NCI-H82 treated with DMSO at 0.1 percent for 48 hours (cell line): Measurements from ENCODE around the gene HECTD3.
A peak's percentile ranks its signal among the peaks of the same experiment; 100 is the strongest.
"Not testable (repeated sequence)": the region's sequence is repeated elsewhere in the genome, so short reads cannot be mapped to it uniquely, and the experiment has no call there.

Experiments used
- DNase-seq: peaks from one replicate; lab custom pipeline; 2025; ENCODE audit not compliant: unreplicated experiment; lab: John Stamatoyannopoulos, UW

The HECTD3 gene

GRCh38 chr1:45014321-45015028, 3.4 kb upstream of the HECTD3 start:
- DNase-seq, result peak; percentile 64

- DNase-seq, result no peak
These were observed 2.6 kb upstream of the HECTD3 start for GRCh38 chr1:45013551-45014209.

GRCh38 chr1:45012639-45013278, 1.6 kb upstream of the HECTD3 start:
- peak; percentile 10 for DNase-seq

GRCh38 chr1:45011837-45012638, 914 bp upstream of the HECTD3 start, which contains the start of gene UROD:
TSS of gene UROD (plus strand) at chr1:45012254. CDS start at chr1:45012266, 12 bp downstream.
- peak; percentile 91 for DNase-seq

GRCh38 chr1:45009956-45010854, 919 bp downstream of the HECTD3 start:
- DNase-seq, result no peak

- no peak for DNase-seq
These were observed 1.7 kb downstream of the HECTD3 start for GRCh38 chr1:45009296-45009865.

- no peak for DNase-seq
These were observed 2.6 kb downstream of the HECTD3 start for GRCh38 chr1:45008516-45008915.

GRCh38 chr1:45008076-45008475, 3.0 kb downstream of the HECTD3 start:
- DNase-seq, result no peak

- DNase-seq, result no peak
These were observed 3.8 kb downstream of the HECTD3 start for GRCh38 chr1:45007311-45007710.

- no peak for DNase-seq
These were observed 5.4 kb downstream of the HECTD3 start for GRCh38 chr1:45005761-45006160.

GRCh38 chr1:45004281-45004920, 6.7 kb downstream of the HECTD3 start:
- DNase-seq, result no peak

GRCh38 chr1:45003741-45004140, 7.4 kb downstream of the HECTD3 start:
- DNase-seq, result no peak

GRCh38 chr1:45002650-45003645, 8.2 kb downstream of the HECTD3 start:
- DNase-seq, result no peak

- DNase-seq, result not testable (repeated sequence)
These were observed 9.5 kb downstream of the HECTD3 start for GRCh38 chr1:45001576-45001975.

GRCh38 chr1:45001011-45001481, 10.1 kb downstream of the HECTD3 start:
- DNase-seq, result no peak

GRCh38 chr1:44999232-44999631, 11.9 kb downstream of the HECTD3 start:
- peak; percentile 75 for DNase-seq

- no peak for DNase-seq
These were observed 15.5 kb downstream of the HECTD3 start for GRCh38 chr1:44995467-44996238.
